Gastrocnemius medialis (tissue), 4 donors: ENCODE measurements around the gene NUS1. TPM values are rescaled to one million over a fixed set of nuclear protein-coding genes. Genes with fewer than 3 reads are reported as not detected.

Experiments
- ATAC-seq, 2 donors: fragments of 150-250 bp; one replicate each; pipeline ENCODE4 v1.9.1; 2016
- DNase-seq, 2 donors: peaks; one replicate each; pipeline ENCODE4 v3.0.0-alpha.2; 2019
- H3K27ac ChIP-seq, 4 donors: fragments of 200-600 bp; sonication (generic); 1 replicate in 1 of 4; 2 replicates in 3 of 4; pipeline ENCODE4 v1.5.1; 2016 to 2018; ENCODE audit warnings: mild to moderate bottlenecking in 2 of 4, moderate library complexity in 1 of 4
- H3K27me3 ChIP-seq, 3 donors: fragments of 200-600 bp; sonication (generic) in 2 of 3; 1 replicate in 1 of 3; 2 replicates in 2 of 3; pipeline versions ENCODE4 v1.5.1 to v1.6.0; 2016 to 2019; ENCODE audit warnings: mild to moderate bottlenecking in 1 of 3, moderate library complexity in 1 of 3
- H3K36me3 ChIP-seq, 2 donors: fragments of 200-600 bp; sonication (generic) in 1 of 2; one replicate each; pipeline ENCODE4 v1.5.1; 2017 to 2018
- H3K4me1 ChIP-seq, 2 donors: fragments of 200-600 bp; sonication (generic) in 1 of 2; one replicate each; pipeline ENCODE4 v1.5.1; 2016 to 2017; ENCODE audit warnings: mild to moderate bottlenecking in 2 of 2
- H3K4me3 ChIP-seq, 4 donors: fragments of 200-600 bp; sonication (generic) in 3 of 4; 1 replicate in 1 of 4; 2 replicates in 3 of 4; pipeline ENCODE4 v1.5.1; 2016 to 2019; ENCODE audit warnings: mild to moderate bottlenecking in 2 of 4
- H3K9me3 ChIP-seq, 3 donors: fragments of 200-600 bp; sonication (generic) in 2 of 3; 1 replicate in 1 of 3; 2 replicates in 2 of 3; pipeline ENCODE4 v1.5.1; 2016 to 2019
- POLR2A ChIP-seq, 2 donors: fragments of 450-650 bp; IDR thresholded peaks; one replicate each; pipeline ENCODE4 v1.6.1; 2017; ENCODE audit warnings: antibody characterized with exemption in 2 of 2, mild to moderate bottlenecking in 2 of 2, moderate library complexity in 2 of 2
- in situ Hi-C, 4 donors: fragments of 200-750 bp; cut with MboI; loops; one replicate each; pipeline versions ENCODE4 v1.15.0 to v1.8.0; 2017; ENCODE audit warnings: low sequenced_read_pairs in 4 of 4
- intact Hi-C: fragments of 100-400 bp; cut with DNase I; formaldehyde crosslinking; loops from one replicate; pipeline ENCODE4 v1.15.1; 2023; ENCODE audit warnings: low total_unique reads
- total RNA-seq, 4 donors: library from RNA; depleted of rRNA; stranded (reverse); fragments of >200 nt; gene quantifications; one replicate each; pipeline versions ENCODE4 v1.1.0 to v1.2.3, GENCODE V29; 2016
- TF ChIP-seq, protein P1 (sequence below), 5 experiments: fragments of 450-650 bp in 3 of 5; fragments of 200-600 bp in 2 of 5; sonication (generic) in 2 of 5; IDR thresholded peaks in 4 of 5; conservative IDR thresholded peaks in 1 of 5; 1 replicate in 4 of 5; 2 replicates in 1 of 5; pipeline ENCODE4 v1.5.1; 2016 to 2019; ENCODE audit warnings: antibody characterized with exemption in 5 of 5, mild to moderate bottlenecking in 3 of 5, moderate library complexity in 3 of 5

NUS1 gene
- total RNA-seq, result 10 to 100 TPM in 1 of 4 donors, 1 to 10 TPM in 3; 7.1 to 10.5 (median 7.6) TPM

- in situ Hi-C loops, result loop anchor here in 1 of 4 donors (10.0 kb wide), 1 partner anchor 70 kb away; the partner anchor contains the start of gene GOPC
- Histone ChIP-seq H3K4me1 (peaks cover 26 to 28% of the 10 kb centered on the region in 2 donors), H3K9me3 (no peaks in the 10 kb centered on the region), H3K4me3 (peak within 1 kb of the TSS; percentile 65 to 93 (median 76)), H3K27me3 (no peaks in the 10 kb centered on the region), H3K27ac (peak within 1 kb of the TSS; percentile 84 to 90 (median 89)), H3K36me3 (no peaks in the 10 kb centered on the region)
- DNase-seq (peak; percentile 90 to 96), ATAC-seq (peak; percentile 97 to 98)
- intact Hi-C loops, result loop anchor here (2.0 to 10.0 kb wide), 4 partner anchors 72 to 1220 kb away; partner anchors contain the start of genes ASF1A and GOPC
- peak; percentile 51 to 53 for TF ChIP-seq POLR2A (IDR thresholded peaks at IDR 0.05)
- TF ChIP-seq, protein P1, sequence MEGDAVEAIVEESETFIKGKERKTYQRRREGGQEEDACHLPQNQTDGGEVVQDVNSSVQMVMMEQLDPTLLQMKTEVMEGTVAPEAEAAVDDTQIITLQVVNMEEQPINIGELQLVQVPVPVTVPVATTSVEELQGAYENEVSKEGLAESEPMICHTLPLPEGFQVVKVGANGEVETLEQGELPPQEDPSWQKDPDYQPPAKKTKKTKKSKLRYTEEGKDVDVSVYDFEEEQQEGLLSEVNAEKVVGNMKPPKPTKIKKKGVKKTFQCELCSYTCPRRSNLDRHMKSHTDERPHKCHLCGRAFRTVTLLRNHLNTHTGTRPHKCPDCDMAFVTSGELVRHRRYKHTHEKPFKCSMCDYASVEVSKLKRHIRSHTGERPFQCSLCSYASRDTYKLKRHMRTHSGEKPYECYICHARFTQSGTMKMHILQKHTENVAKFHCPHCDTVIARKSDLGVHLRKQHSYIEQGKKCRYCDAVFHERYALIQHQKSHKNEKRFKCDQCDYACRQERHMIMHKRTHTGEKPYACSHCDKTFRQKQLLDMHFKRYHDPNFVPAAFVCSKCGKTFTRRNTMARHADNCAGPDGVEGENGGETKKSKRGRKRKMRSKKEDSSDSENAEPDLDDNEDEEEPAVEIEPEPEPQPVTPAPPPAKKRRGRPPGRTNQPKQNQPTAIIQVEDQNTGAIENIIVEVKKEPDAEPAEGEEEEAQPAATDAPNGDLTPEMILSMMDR (IDR thresholded peaks at IDR 0.05 in 4 of 5, conservative IDR thresholded peaks at IDR 0.05 in 1 of 5), result peak; percentile 31 to 80 (median 66)
Observed at GRCh38 chr6:117674991-117675657, at the start of gene NUS1. Gene NUS1 (plus strand): TSS chr6:117675469. CDS start chr6:117675671, 202 bp downstream.

DNA sequence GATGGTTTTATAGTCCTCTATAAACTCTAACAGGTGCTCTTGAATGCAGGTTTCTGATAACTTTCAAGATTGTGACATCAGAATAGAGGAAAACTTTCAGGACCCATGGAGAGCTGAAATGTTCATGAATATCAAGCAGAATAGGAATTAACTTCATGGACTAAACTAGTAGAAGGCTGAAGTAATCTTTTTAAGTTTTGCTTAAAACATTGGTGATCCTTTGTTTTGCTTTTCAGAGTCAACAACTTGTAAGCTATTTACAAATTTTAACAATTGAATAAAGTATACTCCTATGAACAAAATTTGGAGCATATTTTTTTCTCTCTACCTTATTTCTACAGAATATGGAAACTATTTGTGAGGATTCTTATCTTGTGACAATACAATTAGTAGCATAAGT, 47.7 kb upstream of the NUS1 start:
- H3K9me3 ChIP-seq, result peaks cover 0 to 5% (median 0%) of the 10 kb centered on the region in 3 donors
- H3K27ac ChIP-seq, result no peak overlapping the region
- no peak for TF ChIP-seq POLR2A (IDR thresholded peaks at IDR 0.05)
- TF ChIP-seq, protein P1 (IDR thresholded peaks at IDR 0.05 in 4 of 5, conservative IDR thresholded peaks at IDR 0.05 in 1 of 5), result no peak
- ATAC-seq (no peak), DNase-seq (no peak)
- no peaks in the 10 kb centered on the region for H3K36me3 ChIP-seq
- H3K4me1 ChIP-seq, result no peaks in the 10 kb centered on the region
- H3K27me3 ChIP-seq, result no peaks in the 10 kb centered on the region
- in situ Hi-C loops, result no loop called here
- no peak overlapping the region for H3K4me3 ChIP-seq
- intact Hi-C loops, result no loop called here

DNA sequence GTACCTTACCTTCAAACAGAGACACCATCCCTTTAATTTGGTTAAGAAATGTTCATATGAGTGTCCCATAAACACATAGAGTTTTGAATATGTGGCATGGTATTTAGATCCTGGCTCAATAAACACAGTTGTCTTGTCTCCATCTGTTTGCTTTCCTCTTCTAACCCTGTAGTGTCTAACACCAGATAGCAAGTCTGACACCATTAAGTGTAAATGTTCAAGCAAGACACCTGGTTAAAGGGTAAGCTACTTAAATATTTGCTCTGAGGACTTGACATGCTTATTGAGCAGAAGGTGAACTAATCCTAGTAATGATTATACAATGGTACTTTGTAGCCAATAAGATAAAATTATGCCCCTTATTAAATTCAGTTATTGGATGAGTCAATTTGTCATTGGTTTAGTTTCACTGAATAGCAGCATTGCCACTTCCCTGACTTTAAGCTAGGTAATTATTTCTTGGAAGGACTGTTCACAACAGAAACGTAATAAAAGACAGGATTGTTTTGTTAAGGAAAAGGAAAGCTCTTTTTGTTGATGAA, 46.1 kb upstream of the NUS1 start:
- DNase-seq (no peak), ATAC-seq (no peak)
- Histone ChIP-seq H3K27ac (no peak overlapping the region), H3K9me3 (peaks cover 0 to 5% (median 0%) of the 10 kb centered on the region in 3 donors), H3K4me3 (no peak overlapping the region), H3K4me1 (no peaks in the 10 kb centered on the region), H3K36me3 (no peaks in the 10 kb centered on the region), H3K27me3 (no peaks in the 10 kb centered on the region)
- intact Hi-C loops (no loop called here), in situ Hi-C loops (no loop called here)
- TF ChIP-seq, protein P1 (IDR thresholded peaks at IDR 0.05 in 4 of 5, conservative IDR thresholded peaks at IDR 0.05 in 1 of 5), result no peak
- no peak for TF ChIP-seq POLR2A (IDR thresholded peaks at IDR 0.05)

DNA sequence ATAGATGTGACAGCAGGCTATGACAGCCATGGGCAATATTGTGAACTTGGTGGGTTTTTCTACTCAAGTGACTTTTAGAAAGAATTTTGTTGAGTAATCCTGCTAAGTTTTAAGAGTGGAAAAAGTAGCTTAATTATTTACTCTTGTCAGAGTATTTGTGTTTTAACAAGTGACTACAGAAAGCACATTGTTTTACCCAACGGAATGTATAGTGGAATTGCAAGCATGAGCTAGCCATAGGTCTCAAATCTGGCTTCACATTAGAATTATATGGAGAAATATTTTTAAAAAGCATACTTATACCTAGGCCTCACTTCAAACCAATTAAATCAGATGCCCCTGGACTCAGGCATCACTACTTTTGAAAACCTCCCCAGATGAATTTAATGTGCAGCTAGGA, 37.5 kb upstream of the NUS1 start:
- H3K36me3 ChIP-seq, result no peaks in the 10 kb centered on the region
- TF ChIP-seq POLR2A (IDR thresholded peaks at IDR 0.05), result no peak
- TF ChIP-seq, protein P1 (IDR thresholded peaks at IDR 0.05 in 4 of 5, conservative IDR thresholded peaks at IDR 0.05 in 1 of 5), result no peak
- H3K4me3 ChIP-seq, result no peak overlapping the region
- DNase-seq (no peak), ATAC-seq (no peak)
- no peaks in the 10 kb centered on the region for H3K27me3 ChIP-seq
- in situ Hi-C loops, result no loop called here
- H3K27ac ChIP-seq, result no peak overlapping the region
- H3K4me1 ChIP-seq, result no peaks in the 10 kb centered on the region
- intact Hi-C loops, result no loop called here
- H3K9me3 ChIP-seq, result no peaks in the 10 kb centered on the region
